Renal cortex interstitium (tissue), 3 donors: ENCODE results near the gene PRDM5. TPM values are rescaled to one million over a fixed set of nuclear protein-coding genes. Genes with fewer than 3 reads are reported as not detected.

Experiments used
- polyA plus RNA-seq, 3 donors: library from polyadenylated mRNA; unstranded; fragments of 120-200 nt; gene quantifications; one replicate each; pipeline ENCODE4 v1.2.1, GENCODE V29; 2013; ENCODE audit not compliant: insufficient read length in 3 of 3

PRDM5 gene
- polyA plus RNA-seq, 3 donors, result 16.0 to 19.1 (median 19.0) TPM

Other genes starting within 250 kb of the PRDM5 start
- gene NDNF, start 149.8 kb upstream of the PRDM5 start, polyA plus RNA-seq, result 10 to 100 TPM; 62.6 to 89.5 (median 64.4) TPM
- 1 to 10 TPM; 1.7 to 3.1 (median 2.6) TPM for gene TNIP3, start 241.6 kb upstream of the PRDM5 start, polyA plus RNA-seq